Stomach (tissue), 4 donors: ENCODE results near the gene ARF6.

Experiments used
- CTCF ChIP-seq, 7 experiments: fragments of 450-650 bp in 4 of 7; fragments of 200-600 bp in 3 of 7; sonication (generic) in 3 of 7; IDR thresholded peaks; one replicate each; pipeline ENCODE4 v1.5.1; 2016 to 2019; ENCODE audit warnings: antibody characterized with exemption in 7 of 7, control low read depth in 2 of 7, mild to moderate bottlenecking in 1 of 7
- EP300 ChIP-seq: sonication (generic); formaldehyde crosslinking; IDR thresholded peaks from one replicate; pipeline ENCODE4 v1.6.1; 2017; ENCODE audit warnings: antibody characterized with exemption
- POLR2A ChIP-seq, 4 donors: fragments of 450-650 bp; IDR thresholded peaks; one replicate each; pipeline ENCODE4 v1.6.1; 2016; ENCODE audit warnings: antibody characterized with exemption in 4 of 4, control low read depth in 2 of 4, mild to moderate bottlenecking in 1 of 4, moderate library complexity in 1 of 4
- POLR2AphosphoS5 ChIP-seq, 3 donors: sonication (generic); formaldehyde crosslinking; IDR thresholded peaks; one replicate each; pipeline ENCODE4 v1.6.1; 2016; ENCODE audit warnings: antibody characterized with exemption in 3 of 3

GRCh38 chr14:49886523-49886922 lies 6.4 kb upstream of the ARF6 start:
- TF ChIP-seq POLR2A (IDR thresholded peaks at IDR 0.05): no peak
- no peak for TF ChIP-seq CTCF (IDR thresholded peaks at IDR 0.05)
- no peak for TF ChIP-seq EP300
- TF ChIP-seq POLR2AphosphoS5 (IDR thresholded peaks at IDR 0.05): no peak
